Measurements from ENCODE around the gene ACLY. TPM values are rescaled to one million over a fixed set of nuclear protein-coding genes. Genes with fewer than 3 reads are reported as not detected.

ACLY gene
- total and polyA plus RNA-seq, 2 of the 13 experiments (the other 11 are each of a cell fraction or from before 2014, with no cell fraction given), result 111 to 218 TPM

DNA sequence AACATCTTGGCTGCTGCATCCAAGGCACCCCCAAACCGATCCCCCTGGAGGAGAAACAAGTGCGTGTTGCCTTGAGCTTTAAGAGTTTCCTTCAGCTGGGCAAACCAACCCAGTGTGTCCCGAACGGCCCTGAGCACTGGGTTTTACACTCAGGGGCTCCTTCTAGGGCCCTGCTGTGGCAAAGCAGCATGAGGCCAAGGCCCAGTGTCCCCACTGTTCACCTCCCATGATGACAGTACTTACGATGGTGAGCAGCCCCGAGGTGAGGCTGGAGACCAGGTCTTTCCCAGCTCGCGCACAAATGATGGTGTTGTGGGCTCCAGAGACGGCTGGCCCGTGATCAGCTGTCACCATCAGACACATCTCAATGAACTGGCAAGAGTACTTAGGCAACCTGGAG, 47.0 kb downstream of the ACLY start:
- Histone ChIP-seq H3K4me1 (ENCODE audit: insufficient read depth, low read length) (peaks cover 66% of the 10 kb centered on the region), H2AFZ (ENCODE audit: low read length) (no peak overlapping the region), H3K27ac (ENCODE audit: extremely low read length, insufficient read depth, low read length) (no peak overlapping the region), H3K9ac (ENCODE audit: insufficient read depth, low read depth, low read length) (no peak overlapping the region), H3K36me3 (replicated peaks in 1 of 2; ENCODE audit: control insufficient read depth in 1 of 2, insufficient read depth in 2 of 2, low read length in 2 of 2) (peaks cover 27 to 53% of the 10 kb centered on the region in 2 experiments), H3K27me3 (ENCODE audit: control insufficient read depth in 1 of 2, insufficient read depth in 2 of 2, low read length in 2 of 2) (no peaks in the 10 kb centered on the region), H3K9me3 (ENCODE audit: low read length) (no peaks in the 10 kb centered on the region), H3K4me3 (replicated peaks in 1 of 3; ENCODE audit: insufficient read depth in 1 of 3, low read depth in 2 of 3, low read length in 3 of 3) (no peak overlapping the region), H3K79me2 (ENCODE audit: insufficient read depth, low read length) (no peaks in the 10 kb centered on the region), H3K4me2 (ENCODE audit: low read depth, low read length) (no peak overlapping the region), H4K20me1 (ENCODE audit: insufficient read depth, low read length) (no peaks in the 10 kb centered on the region)
- TF ChIP-seq, protein P1, sequence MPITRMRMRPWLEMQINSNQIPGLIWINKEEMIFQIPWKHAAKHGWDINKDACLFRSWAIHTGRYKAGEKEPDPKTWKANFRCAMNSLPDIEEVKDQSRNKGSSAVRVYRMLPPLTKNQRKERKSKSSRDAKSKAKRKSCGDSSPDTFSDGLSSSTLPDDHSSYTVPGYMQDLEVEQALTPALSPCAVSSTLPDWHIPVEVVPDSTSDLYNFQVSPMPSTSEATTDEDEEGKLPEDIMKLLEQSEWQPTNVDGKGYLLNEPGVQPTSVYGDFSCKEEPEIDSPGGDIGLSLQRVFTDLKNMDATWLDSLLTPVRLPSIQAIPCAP (CRISPR knock-in tag; IDR thresholded peaks at IDR 0.05; ENCODE audit: low read depth), result no peak
- TF ChIP-seq, protein P2, sequence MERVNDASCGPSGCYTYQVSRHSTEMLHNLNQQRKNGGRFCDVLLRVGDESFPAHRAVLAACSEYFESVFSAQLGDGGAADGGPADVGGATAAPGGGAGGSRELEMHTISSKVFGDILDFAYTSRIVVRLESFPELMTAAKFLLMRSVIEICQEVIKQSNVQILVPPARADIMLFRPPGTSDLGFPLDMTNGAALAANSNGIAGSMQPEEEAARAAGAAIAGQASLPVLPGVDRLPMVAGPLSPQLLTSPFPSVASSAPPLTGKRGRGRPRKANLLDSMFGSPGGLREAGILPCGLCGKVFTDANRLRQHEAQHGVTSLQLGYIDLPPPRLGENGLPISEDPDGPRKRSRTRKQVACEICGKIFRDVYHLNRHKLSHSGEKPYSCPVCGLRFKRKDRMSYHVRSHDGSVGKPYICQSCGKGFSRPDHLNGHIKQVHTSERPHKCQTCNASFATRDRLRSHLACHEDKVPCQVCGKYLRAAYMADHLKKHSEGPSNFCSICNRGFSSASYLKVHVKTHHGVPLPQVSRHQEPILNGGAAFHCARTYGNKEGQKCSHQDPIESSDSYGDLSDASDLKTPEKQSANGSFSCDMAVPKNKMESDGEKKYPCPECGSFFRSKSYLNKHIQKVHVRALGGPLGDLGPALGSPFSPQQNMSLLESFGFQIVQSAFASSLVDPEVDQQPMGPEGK (CRISPR knock-in tag; IDR thresholded peaks at IDR 0.05), result no peak
- TF ChIP-seq MIER2 (CRISPR knock-in tag; IDR thresholded peaks at IDR 0.05), result no peak
- no peak for TF ChIP-seq ZNF709 (CRISPR knock-in tag; IDR thresholded peaks at IDR 0.05)
- TF ChIP-seq, protein P3, sequence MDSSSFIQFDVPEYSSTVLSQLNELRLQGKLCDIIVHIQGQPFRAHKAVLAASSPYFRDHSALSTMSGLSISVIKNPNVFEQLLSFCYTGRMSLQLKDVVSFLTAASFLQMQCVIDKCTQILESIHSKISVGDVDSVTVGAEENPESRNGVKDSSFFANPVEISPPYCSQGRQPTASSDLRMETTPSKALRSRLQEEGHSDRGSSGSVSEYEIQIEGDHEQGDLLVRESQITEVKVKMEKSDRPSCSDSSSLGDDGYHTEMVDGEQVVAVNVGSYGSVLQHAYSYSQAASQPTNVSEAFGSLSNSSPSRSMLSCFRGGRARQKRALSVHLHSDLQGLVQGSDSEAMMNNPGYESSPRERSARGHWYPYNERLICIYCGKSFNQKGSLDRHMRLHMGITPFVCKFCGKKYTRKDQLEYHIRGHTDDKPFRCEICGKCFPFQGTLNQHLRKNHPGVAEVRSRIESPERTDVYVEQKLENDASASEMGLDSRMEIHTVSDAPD (CRISPR knock-in tag; IDR thresholded peaks at IDR 0.05), result no peak
- no peak for TF ChIP-seq ZNF430 (CRISPR knock-in tag; IDR thresholded peaks at IDR 0.05)
- no peak for TF ChIP-seq ZNF263 (CRISPR knock-in tag; IDR thresholded peaks at IDR 0.05)
- TF ChIP-seq, protein P4, sequence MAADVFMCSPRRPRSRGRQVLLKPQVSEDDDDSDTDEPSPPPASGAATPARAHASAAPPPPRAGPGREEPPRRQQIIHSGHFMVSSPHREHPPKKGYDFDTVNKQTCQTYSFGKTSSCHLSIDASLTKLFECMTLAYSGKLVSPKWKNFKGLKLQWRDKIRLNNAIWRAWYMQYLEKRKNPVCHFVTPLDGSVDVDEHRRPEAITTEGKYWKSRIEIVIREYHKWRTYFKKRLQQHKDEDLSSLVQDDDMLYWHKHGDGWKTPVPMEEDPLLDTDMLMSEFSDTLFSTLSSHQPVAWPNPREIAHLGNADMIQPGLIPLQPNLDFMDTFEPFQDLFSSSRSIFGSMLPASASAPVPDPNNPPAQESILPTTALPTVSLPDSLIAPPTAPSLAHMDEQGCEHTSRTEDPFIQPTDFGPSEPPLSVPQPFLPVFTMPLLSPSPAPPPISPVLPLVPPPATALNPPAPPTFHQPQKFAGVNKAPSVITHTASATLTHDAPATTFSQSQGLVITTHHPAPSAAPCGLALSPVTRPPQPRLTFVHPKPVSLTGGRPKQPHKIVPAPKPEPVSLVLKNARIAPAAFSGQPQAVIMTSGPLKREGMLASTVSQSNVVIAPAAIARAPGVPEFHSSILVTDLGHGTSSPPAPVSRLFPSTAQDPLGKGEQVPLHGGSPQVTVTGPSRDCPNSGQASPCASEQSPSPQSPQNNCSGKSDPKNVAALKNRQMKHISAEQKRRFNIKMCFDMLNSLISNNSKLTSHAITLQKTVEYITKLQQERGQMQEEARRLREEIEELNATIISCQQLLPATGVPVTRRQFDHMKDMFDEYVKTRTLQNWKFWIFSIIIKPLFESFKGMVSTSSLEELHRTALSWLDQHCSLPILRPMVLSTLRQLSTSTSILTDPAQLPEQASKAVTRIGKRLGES (CRISPR knock-in tag; IDR thresholded peaks at IDR 0.05; ENCODE audit: borderline replicate concordance), result no peak
- no peak for TF ChIP-seq CEBPG (CRISPR knock-in tag; IDR thresholded peaks at IDR 0.05)
- TF ChIP-seq, protein P5, sequence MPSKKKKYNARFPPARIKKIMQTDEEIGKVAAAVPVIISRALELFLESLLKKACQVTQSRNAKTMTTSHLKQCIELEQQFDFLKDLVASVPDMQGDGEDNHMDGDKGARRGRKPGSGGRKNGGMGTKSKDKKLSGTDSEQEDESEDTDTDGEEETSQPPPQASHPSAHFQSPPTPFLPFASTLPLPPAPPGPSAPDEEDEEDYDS (CRISPR knock-in tag; IDR thresholded peaks at IDR 0.05), result no peak
- TF ChIP-seq MTF2 (CRISPR knock-in tag; IDR thresholded peaks at IDR 0.05; ENCODE audit: borderline replicate concordance), result no peak
- no peak for TF ChIP-seq FOXP1 (IDR thresholded peaks at IDR 0.05)
- no peak for TF ChIP-seq FOXP1 (CRISPR knock-in tag; IDR thresholded peaks at IDR 0.05)
- no peak for TF ChIP-seq ZKSCAN8 (CRISPR knock-in tag; IDR thresholded peaks at IDR 0.05; ENCODE audit: borderline replicate concordance)
- TF ChIP-seq, protein P6, sequence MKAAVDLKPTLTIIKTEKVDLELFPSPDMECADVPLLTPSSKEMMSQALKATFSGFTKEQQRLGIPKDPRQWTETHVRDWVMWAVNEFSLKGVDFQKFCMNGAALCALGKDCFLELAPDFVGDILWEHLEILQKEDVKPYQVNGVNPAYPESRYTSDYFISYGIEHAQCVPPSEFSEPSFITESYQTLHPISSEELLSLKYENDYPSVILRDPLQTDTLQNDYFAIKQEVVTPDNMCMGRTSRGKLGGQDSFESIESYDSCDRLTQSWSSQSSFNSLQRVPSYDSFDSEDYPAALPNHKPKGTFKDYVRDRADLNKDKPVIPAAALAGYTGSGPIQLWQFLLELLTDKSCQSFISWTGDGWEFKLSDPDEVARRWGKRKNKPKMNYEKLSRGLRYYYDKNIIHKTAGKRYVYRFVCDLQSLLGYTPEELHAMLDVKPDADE (CRISPR knock-in tag; IDR thresholded peaks at IDR 0.05), result no peak
- no peak for FAIRE-seq
- no peak for DNase-seq (ENCODE audit: low spot score)
- ChIA-PET POLR2A (interaction anchor here (1.1 kb wide), 1 partner anchor 94 kb away, joined by 3 read pairs; the partner anchor contains the start of gene CNP), CTCF (ENCODE audit: low intra/inter-chr PET ratio, low total read pairs) (no interaction called here)
- in situ Hi-C loops (cut with HindIII; ENCODE audit: extremely low pct_ligation_motif_present, low pct_unique_long_range_greater_than_20kb), result no loop called here
- intact Hi-C loops (cut with micrococcal nuclease; ENCODE audit: unreplicated experiment), result no loop called here
- WGBS (ENCODE audit: low lambda C conversion rate), result 100% methylated on average over 8 of the region's 10 CpGs
- ATAC-seq, result no peak
- no TSS peak for BruUV-seq (replicated peaks)

Measured in HepG2 (cell line).